Measurements from ENCODE around the gene SHMT1. TPM values are rescaled to one million over a fixed set of nuclear protein-coding genes. Genes with fewer than 3 reads are reported as not detected.

SHMT1 gene
- total and polyA plus RNA-seq, 8 donors: 23.3 to 45.3 (median 26.9) TPM

DNA sequence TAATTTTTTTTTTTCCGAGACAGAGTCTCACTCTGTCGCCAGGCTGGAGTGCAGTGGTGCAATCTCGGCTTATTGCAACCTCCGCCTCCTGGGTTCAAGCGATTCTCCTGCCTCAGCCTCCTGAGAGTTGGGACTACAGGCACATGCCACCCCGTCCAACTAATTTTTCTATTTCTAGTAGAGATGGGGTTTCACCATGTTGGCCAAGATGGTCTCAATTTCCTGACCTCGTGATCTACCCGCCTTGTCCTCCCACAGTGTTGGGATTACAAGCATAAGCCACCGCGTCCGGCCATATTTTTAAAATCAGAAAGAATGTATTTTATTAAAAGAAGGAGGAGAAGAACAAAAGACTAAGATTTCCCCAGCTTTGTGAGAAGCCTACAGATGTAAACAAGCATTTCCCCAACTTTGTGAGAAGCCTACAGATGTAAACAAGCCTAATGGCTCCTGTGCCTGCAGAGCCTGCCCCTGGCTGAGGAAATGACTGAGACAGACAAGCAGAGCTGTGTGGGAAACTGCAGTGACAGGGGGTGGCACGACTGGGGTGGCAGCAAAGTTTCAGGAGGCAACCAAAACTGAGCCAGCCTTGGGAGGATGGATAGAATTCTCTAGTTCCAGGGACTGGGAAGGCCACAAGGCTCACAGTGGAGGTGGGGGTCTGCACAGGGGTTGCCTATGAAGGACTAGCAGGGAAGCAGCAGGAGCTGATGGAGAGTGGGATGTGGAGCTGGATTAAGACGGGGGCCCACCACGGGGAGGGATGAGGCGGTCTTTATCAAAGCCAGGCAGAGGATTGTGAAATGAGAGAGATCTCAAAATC lies 71.4 kb downstream of the SHMT1 start:
- TF ChIP-seq, protein P1, sequence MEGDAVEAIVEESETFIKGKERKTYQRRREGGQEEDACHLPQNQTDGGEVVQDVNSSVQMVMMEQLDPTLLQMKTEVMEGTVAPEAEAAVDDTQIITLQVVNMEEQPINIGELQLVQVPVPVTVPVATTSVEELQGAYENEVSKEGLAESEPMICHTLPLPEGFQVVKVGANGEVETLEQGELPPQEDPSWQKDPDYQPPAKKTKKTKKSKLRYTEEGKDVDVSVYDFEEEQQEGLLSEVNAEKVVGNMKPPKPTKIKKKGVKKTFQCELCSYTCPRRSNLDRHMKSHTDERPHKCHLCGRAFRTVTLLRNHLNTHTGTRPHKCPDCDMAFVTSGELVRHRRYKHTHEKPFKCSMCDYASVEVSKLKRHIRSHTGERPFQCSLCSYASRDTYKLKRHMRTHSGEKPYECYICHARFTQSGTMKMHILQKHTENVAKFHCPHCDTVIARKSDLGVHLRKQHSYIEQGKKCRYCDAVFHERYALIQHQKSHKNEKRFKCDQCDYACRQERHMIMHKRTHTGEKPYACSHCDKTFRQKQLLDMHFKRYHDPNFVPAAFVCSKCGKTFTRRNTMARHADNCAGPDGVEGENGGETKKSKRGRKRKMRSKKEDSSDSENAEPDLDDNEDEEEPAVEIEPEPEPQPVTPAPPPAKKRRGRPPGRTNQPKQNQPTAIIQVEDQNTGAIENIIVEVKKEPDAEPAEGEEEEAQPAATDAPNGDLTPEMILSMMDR (IDR thresholded peaks at IDR 0.05): no peak
- Histone ChIP-seq H3K9me3 (no peaks in the 10 kb centered on the region), H3K36me3 (peaks cover 0 to 82% of the 10 kb centered on the region in 2 donors), H3K4me1 (peaks cover 0 to 9% of the 10 kb centered on the region in 2 donors), H3K27ac (no peak overlapping the region), H3K27me3 (no peaks in the 10 kb centered on the region), H3K4me3 (no peak overlapping the region)
- no peak for DNase-seq
- intact Hi-C loops (cut with DNase I): no loop called here
- ATAC-seq: no peak

DNA sequence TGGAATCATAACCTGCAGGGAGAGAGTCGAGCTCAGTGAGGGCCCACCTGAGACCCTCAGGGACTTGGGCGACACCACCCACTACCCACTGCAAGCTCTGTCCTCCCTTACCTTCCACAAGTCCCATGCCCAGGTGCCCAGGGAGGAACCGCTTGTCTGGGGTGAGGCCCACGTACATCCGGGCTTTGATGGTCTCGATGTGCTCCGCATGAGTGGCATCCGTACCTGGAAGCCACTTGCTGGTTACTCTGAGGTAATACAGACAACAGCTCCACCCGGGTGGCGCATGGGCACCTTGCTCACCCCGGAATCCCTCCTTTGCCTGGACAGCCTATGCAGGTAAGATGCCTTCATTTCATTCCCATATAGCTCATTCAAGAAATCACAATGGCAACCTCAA lies 78.1 kb downstream of the SHMT1 start:
- DNase-seq: no peak
- no peaks in the 10 kb centered on the region for H3K9me3 ChIP-seq
- H3K36me3 ChIP-seq: peaks cover 3 to 100% of the 10 kb centered on the region in 2 donors
- H3K27ac ChIP-seq: no peak overlapping the region
- ATAC-seq: no peak
- intact Hi-C loops (cut with DNase I): no loop called here
- no peaks in the 10 kb centered on the region for H3K27me3 ChIP-seq
- TF ChIP-seq, protein P1 (IDR thresholded peaks at IDR 0.05): no peak
- no peak overlapping the region for H3K4me3 ChIP-seq
- no peaks in the 10 kb centered on the region for H3K4me1 ChIP-seq

DNA sequence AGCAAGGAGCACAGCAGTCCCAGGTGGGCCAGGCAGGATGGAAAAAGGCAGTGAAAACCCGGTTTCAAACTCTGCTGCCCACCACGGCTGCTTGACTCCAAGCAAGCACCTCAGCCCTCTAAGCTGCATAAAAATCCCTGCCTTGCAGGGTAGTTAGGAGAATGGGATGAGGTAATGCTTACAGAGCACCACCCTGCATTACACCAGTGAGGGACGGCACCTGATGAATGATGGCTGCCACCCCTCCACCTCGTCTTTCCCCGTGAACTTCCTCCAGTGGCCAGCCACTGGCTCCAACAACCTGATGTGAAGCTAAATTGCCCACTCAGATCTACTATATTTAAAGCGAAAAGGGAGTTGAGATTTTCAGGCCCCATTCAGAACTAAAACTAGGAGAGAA lies 81.6 kb downstream of the SHMT1 start:
- H3K36me3 ChIP-seq: peaks cover 3 to 100% of the 10 kb centered on the region in 2 donors
- ATAC-seq (no peak), DNase-seq (no peak)
- no peak overlapping the region for H3K27ac ChIP-seq
- no peak overlapping the region for H3K4me3 ChIP-seq
- H3K4me1 ChIP-seq: no peaks in the 10 kb centered on the region
- intact Hi-C loops (cut with DNase I): no loop called here
- H3K9me3 ChIP-seq: no peaks in the 10 kb centered on the region
- TF ChIP-seq, protein P1 (IDR thresholded peaks at IDR 0.05): no peak
- H3K27me3 ChIP-seq: no peaks in the 10 kb centered on the region

DNA sequence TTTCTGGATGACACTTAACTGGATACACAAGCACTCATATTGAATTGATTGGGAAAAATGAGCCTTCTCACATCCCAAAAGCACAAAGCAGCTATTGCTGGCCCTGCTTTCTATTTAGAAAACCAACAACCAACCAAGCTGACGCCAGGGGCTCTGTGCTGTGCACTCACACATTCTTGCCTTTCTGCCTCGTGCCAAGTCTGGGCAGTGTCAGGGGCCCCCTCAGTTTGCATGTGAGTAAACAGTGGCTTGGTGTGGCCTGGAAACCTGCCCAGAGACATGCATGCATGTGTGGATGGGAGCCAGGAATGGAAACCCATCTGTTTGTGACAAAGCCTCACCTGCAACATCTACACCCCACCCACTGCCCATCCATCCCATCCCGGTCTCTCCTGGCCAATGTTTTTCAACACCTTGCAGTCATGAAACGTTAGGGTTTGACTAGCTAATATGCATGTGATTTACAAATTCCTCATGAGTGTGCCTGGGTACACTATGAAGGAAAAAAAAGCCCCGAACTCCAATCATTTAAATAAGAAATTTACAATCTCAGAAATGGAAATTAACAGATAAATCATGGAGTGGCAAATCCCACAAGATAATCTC lies 82.5 kb downstream of the SHMT1 start:
- ATAC-seq (peak; percentile 6), DNase-seq (no peak)
- intact Hi-C loops (cut with DNase I): no loop called here
- TF ChIP-seq, protein P1 (IDR thresholded peaks at IDR 0.05): no peak
- H3K27me3 ChIP-seq: no peaks in the 10 kb centered on the region
- H3K9me3 ChIP-seq: no peaks in the 10 kb centered on the region
- no peaks in the 10 kb centered on the region for H3K4me1 ChIP-seq
- no peak overlapping the region for H3K27ac ChIP-seq
- H3K36me3 ChIP-seq: peaks cover 3 to 100% of the 10 kb centered on the region in 2 donors
- no peak overlapping the region for H3K4me3 ChIP-seq

DNA sequence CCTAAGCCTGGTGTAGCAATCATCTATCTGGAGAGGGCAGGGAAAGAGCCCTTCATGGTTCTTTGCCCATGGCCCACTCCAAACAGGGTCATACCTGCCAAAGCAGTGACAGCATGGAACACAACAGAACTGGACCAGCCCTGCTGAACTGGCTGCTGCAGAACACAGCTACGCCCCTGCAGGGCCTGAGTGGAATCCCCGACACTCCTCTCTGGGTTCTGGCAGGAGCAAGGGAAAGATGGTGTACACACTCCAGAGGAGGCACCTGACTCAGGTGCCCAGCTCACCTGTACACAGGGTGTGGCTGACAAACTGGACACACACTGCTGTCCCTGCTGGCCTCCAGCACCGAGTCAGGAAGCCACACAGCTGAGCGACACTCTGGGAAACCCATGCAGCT lies 83.1 kb downstream of the SHMT1 start:
- Histone ChIP-seq H3K36me3 (peaks cover 3 to 99% of the 10 kb centered on the region in 2 donors), H3K4me1 (no peaks in the 10 kb centered on the region), H3K4me3 (no peak overlapping the region), H3K27me3 (no peaks in the 10 kb centered on the region), H3K9me3 (no peaks in the 10 kb centered on the region), H3K27ac (no peak overlapping the region)
- intact Hi-C loops (cut with DNase I): no loop called here
- DNase-seq (peak in 1 of 4 donors; percentile 49), ATAC-seq (peak; percentile 94)
- TF ChIP-seq, protein P1 (IDR thresholded peaks at IDR 0.05): no peak
